Panc1 (cell line): ENCODE measurements around the gene NSUN2. TPM values are rescaled to one million over a fixed set of nuclear protein-coding genes. Genes with fewer than 3 reads are reported as not detected.

Source experiments
- ATAC-seq: fragments of 200-7000 bp; cut with Tn5 transposase; 2 replicates; pipeline ENCODE4 v1.9.1; 2020; ENCODE audit warnings: mild to moderate bottlenecking, moderate library complexity
- BruUV-seq: library from RNA; stranded (reverse); fragments of 400-500 nt; replicated peaks from 2 replicates; lab custom pipeline; 2021; lab: Mats Ljungman, UMichigan
- CTCF ChIA-PET: fragments of 300-600 bp; sonication (Branson Sonifier 250); formaldehyde crosslinking; loops from one replicate; lab custom pipeline; 2022; ENCODE audit warnings: antibody characterized with exemption; lab: Charles Lee
- POLR2A ChIA-PET: fragments of 300-600 bp; sonication (Branson Sonifier 250); formaldehyde crosslinking; loops from one replicate; lab custom pipeline; 2022; ENCODE audit warnings: antibody characterized with exemption; lab: Charles Lee
- DNase-seq: peaks from one replicate; pipeline ENCODE4 v3.0.0-alpha.2; 2010; ENCODE audit warnings: low read depth, low spot score
- H3K27ac ChIP-seq: 2 replicates; pipeline ENCODE4 v1.5.1; 2011; ENCODE audit warnings: mild to moderate bottlenecking, low read length, inconsistent platforms
- H3K27me3 ChIP-seq: fragments of 200-500 bp; sonication (Bioruptor generic); 2 replicates; pipeline ENCODE4 v1.6.0; 2014; ENCODE audit warnings: low read length, inconsistent platforms; ENCODE audit not compliant: control insufficient read depth, insufficient read depth
- H3K36me3 ChIP-seq: fragments of 200-500 bp; sonication (Bioruptor generic); 2 replicates; pipeline ENCODE4 v1.5.1; 2014; ENCODE audit warnings: inconsistent platforms, mild to moderate bottlenecking, low read length, moderate library complexity; ENCODE audit not compliant: control insufficient read depth, insufficient read depth
- H3K4me1 ChIP-seq: 2 replicates; pipeline ENCODE4 v1.5.1; 2011; ENCODE audit warnings: inconsistent platforms, mild to moderate bottlenecking, low read length, moderate library complexity; ENCODE audit not compliant: control insufficient read depth, insufficient read depth
- H3K4me3 ChIP-seq, 2 experiments: 2 replicates each; pipeline ENCODE4 v1.5.1; 2011 to 2012; ENCODE audit warnings: low read depth in 2 of 2, low read length in 2 of 2, mild to moderate bottlenecking in 2 of 2, inconsistent platforms in 1 of 2, moderate library complexity in 1 of 2
- H3K9me3 ChIP-seq: fragments of 200-500 bp; sonication (Bioruptor generic); 2 replicates; pipeline ENCODE4 v1.5.1; 2014; ENCODE audit warnings: low read depth, mild to moderate bottlenecking, inconsistent platforms, low read length, moderate library complexity; ENCODE audit not compliant: control insufficient read depth, insufficient read depth
- POLR2AphosphoS5 ChIP-seq: IDR thresholded peaks from 2 replicates; pipeline ENCODE4 v1.6.1; 2012; ENCODE audit warnings: mild to moderate bottlenecking, low read depth, low read length, moderate library complexity
- SIN3A ChIP-seq: IDR thresholded peaks from 2 replicates; pipeline ENCODE4 v1.6.1; 2012; ENCODE audit warnings: low read depth, mild to moderate bottlenecking, low read length, moderate library complexity, borderline replicate concordance; ENCODE audit not compliant: insufficient read depth
- TCF7L2 ChIP-seq: IDR thresholded peaks from 2 replicates; pipeline ENCODE4 v1.6.1; 2011; ENCODE audit warnings: mild to moderate bottlenecking, low read depth, low read length, inconsistent platforms
- in situ Hi-C: cut with HindIII; loops from 2 replicates; pipeline ENCODE4 v1.10.0; 2016; ENCODE audit warnings: low sequenced_read_pairs, low pct_unique_long_range_greater_than_20kb
- intact Hi-C: fragments of 100-400 bp; cut with micrococcal nuclease; formaldehyde crosslinking; loops from one replicate; pipeline ENCODE4 v1.10.0; 2022; ENCODE audit not compliant: unreplicated experiment
- total RNA-seq: library from RNA; stranded (reverse); gene quantifications from one replicate; pipeline ENCODE4 v1.2.1, GENCODE V29; 2021; ENCODE audit not compliant: unreplicated experiment
- TF ChIP-seq, protein P1 (sequence below), 2 experiments: IDR thresholded peaks; 2 replicates each; pipeline ENCODE4 v1.6.1; 2011 to 2012; ENCODE audit warnings: low read depth in 2 of 2, control low read depth in 1 of 2, low read length in 1 of 2, mild to moderate bottlenecking in 1 of 2, moderate library complexity in 1 of 2; ENCODE audit not compliant: insufficient read depth in 1 of 2
- TF ChIP-seq, protein P2 (sequence below): fragments of 450-650 bp; IDR thresholded peaks from 2 replicates; pipeline ENCODE4 v1.5.1; 2017; ENCODE audit warnings: mild to moderate bottlenecking

NSUN2 gene
- total RNA-seq, 1 experiment from 2014 or later, result 125 TPM

DNA sequence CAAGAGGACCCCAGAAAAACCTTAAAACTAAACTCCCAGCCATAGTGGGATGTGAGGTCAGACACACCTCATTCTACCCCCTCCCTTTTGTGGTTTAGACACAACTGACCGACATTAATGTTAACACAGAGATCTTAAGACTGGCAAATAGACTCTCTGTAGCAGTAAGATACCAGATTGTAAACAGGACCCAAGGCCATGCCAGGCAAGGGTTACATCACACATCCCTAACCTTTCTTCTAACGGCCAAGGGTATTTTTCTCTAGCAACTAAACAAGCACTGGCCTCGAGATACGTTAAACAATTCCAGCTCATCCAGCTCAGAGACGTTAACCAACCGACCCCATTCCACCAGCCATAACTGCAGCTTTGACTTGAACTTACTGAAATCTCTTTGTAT, 38.8 kb downstream of the NSUN2 start:
- no peaks in the 10 kb centered on the region for H3K27me3 ChIP-seq
- TF ChIP-seq, protein P1, sequence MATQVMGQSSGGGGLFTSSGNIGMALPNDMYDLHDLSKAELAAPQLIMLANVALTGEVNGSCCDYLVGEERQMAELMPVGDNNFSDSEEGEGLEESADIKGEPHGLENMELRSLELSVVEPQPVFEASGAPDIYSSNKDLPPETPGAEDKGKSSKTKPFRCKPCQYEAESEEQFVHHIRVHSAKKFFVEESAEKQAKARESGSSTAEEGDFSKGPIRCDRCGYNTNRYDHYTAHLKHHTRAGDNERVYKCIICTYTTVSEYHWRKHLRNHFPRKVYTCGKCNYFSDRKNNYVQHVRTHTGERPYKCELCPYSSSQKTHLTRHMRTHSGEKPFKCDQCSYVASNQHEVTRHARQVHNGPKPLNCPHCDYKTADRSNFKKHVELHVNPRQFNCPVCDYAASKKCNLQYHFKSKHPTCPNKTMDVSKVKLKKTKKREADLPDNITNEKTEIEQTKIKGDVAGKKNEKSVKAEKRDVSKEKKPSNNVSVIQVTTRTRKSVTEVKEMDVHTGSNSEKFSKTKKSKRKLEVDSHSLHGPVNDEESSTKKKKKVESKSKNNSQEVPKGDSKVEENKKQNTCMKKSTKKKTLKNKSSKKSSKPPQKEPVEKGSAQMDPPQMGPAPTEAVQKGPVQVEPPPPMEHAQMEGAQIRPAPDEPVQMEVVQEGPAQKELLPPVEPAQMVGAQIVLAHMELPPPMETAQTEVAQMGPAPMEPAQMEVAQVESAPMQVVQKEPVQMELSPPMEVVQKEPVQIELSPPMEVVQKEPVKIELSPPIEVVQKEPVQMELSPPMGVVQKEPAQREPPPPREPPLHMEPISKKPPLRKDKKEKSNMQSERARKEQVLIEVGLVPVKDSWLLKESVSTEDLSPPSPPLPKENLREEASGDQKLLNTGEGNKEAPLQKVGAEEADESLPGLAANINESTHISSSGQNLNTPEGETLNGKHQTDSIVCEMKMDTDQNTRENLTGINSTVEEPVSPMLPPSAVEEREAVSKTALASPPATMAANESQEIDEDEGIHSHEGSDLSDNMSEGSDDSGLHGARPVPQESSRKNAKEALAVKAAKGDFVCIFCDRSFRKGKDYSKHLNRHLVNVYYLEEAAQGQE (IDR thresholded peaks at IDR 0.05; ENCODE audit: insufficient read depth in 1 of 2, low read depth in 2 of 2, low read length in 1 of 2), result no peak
- TF ChIP-seq POLR2AphosphoS5 (no peak), SIN3A (no peak), TCF7L2 (no peak)
- TF ChIP-seq, protein P2, sequence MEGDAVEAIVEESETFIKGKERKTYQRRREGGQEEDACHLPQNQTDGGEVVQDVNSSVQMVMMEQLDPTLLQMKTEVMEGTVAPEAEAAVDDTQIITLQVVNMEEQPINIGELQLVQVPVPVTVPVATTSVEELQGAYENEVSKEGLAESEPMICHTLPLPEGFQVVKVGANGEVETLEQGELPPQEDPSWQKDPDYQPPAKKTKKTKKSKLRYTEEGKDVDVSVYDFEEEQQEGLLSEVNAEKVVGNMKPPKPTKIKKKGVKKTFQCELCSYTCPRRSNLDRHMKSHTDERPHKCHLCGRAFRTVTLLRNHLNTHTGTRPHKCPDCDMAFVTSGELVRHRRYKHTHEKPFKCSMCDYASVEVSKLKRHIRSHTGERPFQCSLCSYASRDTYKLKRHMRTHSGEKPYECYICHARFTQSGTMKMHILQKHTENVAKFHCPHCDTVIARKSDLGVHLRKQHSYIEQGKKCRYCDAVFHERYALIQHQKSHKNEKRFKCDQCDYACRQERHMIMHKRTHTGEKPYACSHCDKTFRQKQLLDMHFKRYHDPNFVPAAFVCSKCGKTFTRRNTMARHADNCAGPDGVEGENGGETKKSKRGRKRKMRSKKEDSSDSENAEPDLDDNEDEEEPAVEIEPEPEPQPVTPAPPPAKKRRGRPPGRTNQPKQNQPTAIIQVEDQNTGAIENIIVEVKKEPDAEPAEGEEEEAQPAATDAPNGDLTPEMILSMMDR, result no peak
- intact Hi-C loops (no loop called here), in situ Hi-C loops (no loop called here)
- no TSS peak for BruUV-seq
- ChIA-PET POLR2A (no interaction called here), CTCF (no interaction called here)
- DNase-seq (no peak), ATAC-seq (no peak)
- H3K4me1 ChIP-seq, result no peaks in the 10 kb centered on the region
- H3K36me3 ChIP-seq, result peaks cover 3% of the 10 kb centered on the region
- no peak overlapping the region for H3K27ac ChIP-seq
- H3K9me3 ChIP-seq, result no peaks in the 10 kb centered on the region
- no peak overlapping the region for H3K4me3 ChIP-seq

DNA sequence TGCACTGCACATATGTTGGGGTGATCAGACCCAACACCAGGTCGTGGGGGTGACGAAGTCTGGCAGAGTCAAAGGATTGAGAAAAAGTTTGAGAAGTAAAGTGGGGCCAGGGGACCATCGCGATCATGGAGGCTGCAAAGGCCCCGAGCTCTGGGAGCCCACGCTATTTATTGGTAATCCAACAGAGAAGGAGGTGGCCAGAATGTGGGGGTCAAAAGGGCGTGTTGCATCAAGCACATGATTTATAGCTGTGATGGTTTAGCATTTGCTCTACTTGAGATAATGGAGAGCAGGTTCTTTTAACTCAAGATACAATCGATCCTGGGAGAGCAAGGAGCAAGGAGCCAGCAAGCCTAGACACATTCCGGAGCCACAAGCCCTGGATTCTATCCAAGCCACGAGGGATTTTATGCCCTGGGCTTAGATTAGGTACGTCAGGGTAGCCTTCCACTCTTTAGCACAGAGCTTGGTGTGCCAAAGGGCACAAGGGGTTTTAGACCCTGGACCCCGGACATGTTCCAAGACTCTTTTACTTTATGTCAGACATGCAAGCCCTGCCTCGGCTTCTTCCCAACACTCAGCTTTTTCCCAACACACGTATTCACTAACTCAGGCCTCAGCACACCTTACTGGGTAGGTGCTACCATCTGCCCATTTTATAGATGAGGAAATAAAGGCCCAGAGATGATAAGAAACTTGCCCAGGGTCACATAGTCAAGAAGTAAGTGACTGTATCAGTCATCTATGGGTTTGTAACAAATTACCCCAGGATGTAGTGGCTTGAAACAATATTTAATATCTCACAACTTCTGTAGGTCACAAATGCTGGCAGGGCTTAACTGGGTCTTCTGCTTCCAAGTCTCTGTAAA, 39.5 kb downstream of the NSUN2 start:
- in situ Hi-C loops, result no loop called here
- DNase-seq (no peak), ATAC-seq (no peak)
- Histone ChIP-seq H3K4me1 (no peaks in the 10 kb centered on the region), H3K9me3 (no peaks in the 10 kb centered on the region), H3K27ac (no peak overlapping the region), H3K36me3 (peaks cover 3% of the 10 kb centered on the region), H3K4me3 (no peak overlapping the region), H3K27me3 (no peaks in the 10 kb centered on the region)
- CTCF ChIA-PET, result no interaction called here
- intact Hi-C loops, result no loop called here
- POLR2A ChIA-PET, result no interaction called here
- no peak for TF ChIP-seq SIN3A
- TF ChIP-seq POLR2AphosphoS5, result no peak
- TF ChIP-seq TCF7L2, result no peak
- TF ChIP-seq, protein P1 (IDR thresholded peaks at IDR 0.05; ENCODE audit: insufficient read depth in 1 of 2, low read depth in 2 of 2, low read length in 1 of 2), result no peak
- TF ChIP-seq, protein P2, result no peak
- BruUV-seq, result no TSS peak
